ENCODE results near the gene LRRIQ1.
"Not testable (repeated sequence)": the region's sequence is repeated elsewhere in the genome, so short reads cannot be mapped to it uniquely, and the experiment has no call there.

LRRIQ1 gene

DNA sequence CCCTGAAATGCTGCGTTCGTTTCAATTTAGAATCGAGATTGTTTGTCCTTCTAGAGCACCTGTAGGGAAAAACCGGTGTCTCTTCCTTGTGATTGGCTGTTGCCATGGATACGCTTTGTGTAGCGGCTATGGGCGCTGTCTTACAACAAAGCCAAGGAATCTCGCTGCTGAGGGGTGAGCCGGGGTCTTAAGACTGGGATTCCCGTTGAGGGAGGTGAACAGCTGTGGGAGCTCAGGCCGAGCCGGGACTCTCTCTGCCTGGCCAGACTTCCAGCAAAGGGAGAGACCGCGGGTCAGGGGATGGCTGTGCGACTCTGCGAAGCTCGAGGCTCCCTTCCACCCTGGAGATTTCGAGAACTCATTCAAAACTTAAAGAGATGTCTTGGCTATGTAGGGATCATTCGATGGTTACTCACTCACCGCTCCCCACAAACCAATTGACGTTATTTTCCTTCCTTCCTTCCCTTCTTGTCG, at the start of gene LRRIQ1, which contains the start of gene TSPAN19:
TSS of gene LRRIQ1 (plus strand) at position 118 of the 474 bp plus-strand sequence. CDS start 1,826 bp downstream, outside the sequence.
TSS of gene TSPAN19 (minus strand) at position 44 of the 474 bp plus-strand sequence. CDS start 6,331 bp downstream, outside the sequence.
- DNase-seq (ENCODE audit: insufficient read length, low spot score) (peak; percentile 48), FAIRE-seq (no peak)

DNA sequence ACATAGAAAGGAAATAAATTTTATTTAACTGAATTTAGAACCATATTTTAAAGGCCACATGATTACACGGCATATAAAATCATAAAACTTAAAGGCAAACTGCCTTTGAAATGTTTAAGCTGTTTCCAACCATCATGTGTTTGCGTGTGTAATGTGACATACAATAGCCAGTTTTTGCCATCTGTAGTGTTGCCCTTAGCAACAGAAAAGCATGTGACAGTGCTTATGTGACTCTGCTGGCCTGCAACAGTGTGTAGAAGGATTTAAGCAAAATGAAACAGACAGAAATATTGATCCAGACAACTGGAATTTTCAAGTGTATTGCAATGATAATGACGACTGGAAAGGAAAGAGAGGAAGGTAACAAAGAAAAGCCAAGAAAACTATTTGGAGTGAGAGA, 49.6 kb upstream of the LRRIQ1 start:
- DNase-seq (ENCODE audit: insufficient read length, low spot score): no peak
- no peak for FAIRE-seq

- no peak for DNase-seq (ENCODE audit: insufficient read length, low spot score)
- FAIRE-seq: no peak
Measured at GRCh38 chr12:84994426-84994825, 41.7 kb upstream of the LRRIQ1 start.

DNA sequence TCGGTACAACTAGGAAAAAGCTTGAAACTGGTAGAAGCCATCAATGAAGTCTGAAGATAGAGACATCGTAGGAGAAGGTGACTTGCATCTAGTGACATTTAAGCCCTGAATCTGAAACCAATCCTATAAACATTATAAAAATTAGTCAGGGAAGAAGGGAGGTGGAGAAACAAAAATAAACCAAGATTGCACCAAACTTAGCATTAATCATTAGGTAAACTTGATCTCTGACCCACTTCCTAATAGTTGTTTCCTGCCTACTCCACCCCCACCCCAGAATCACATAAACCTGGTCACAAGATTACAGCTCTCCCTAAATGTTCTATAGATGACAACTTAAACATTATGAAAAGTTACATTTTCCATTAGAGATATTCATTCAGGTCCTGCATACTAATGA, 40.5 kb upstream of the LRRIQ1 start:
- FAIRE-seq (no peak), DNase-seq (ENCODE audit: insufficient read length, low spot score) (no peak)

DNA sequence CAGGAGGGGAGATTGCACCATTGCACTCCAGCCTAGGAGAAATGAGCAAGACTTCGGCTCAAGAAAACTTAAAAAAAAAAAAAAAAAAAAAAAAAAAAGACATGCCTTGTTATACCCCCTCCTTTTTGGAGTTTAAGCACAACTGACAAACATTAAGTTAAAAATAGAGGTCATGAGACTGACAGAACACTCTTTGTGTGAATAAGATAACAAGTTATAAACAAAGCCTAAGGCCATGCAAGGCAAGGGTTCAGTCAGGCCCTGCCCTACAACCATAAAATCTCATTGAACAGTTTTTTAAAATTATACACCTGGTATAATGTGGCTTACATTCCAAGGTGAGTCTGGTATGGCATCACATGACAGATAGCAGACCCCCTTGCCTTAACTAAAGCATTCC, 39.4 kb upstream of the LRRIQ1 start:
- DNase-seq (ENCODE audit: insufficient read length, low spot score): no peak
- FAIRE-seq: no peak

DNA sequence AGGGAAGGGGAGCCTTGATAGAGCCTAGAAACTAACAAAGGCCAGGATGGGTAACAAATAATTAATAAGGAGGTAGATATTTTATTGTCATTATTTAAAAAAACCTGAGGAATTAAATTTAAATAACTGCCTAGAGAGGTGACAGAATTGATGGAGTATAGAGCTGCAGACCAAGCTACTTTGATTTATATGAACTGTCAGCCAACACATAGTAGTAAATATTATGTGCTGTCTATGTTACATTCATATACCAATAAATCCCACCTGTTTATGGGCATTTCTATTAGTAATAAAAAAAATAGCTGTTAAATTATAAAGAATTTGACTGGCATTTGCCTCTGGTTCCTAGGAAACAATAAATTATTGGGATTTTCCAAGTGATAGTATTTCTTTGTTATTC, 37.8 kb upstream of the LRRIQ1 start:
- no peak for DNase-seq (ENCODE audit: insufficient read length, low spot score)
- no peak for FAIRE-seq

- FAIRE-seq (no peak), DNase-seq (ENCODE audit: insufficient read length, low spot score) (no peak)
Measured at GRCh38 chr12:85000729-85001128, 35.4 kb upstream of the LRRIQ1 start.

DNA sequence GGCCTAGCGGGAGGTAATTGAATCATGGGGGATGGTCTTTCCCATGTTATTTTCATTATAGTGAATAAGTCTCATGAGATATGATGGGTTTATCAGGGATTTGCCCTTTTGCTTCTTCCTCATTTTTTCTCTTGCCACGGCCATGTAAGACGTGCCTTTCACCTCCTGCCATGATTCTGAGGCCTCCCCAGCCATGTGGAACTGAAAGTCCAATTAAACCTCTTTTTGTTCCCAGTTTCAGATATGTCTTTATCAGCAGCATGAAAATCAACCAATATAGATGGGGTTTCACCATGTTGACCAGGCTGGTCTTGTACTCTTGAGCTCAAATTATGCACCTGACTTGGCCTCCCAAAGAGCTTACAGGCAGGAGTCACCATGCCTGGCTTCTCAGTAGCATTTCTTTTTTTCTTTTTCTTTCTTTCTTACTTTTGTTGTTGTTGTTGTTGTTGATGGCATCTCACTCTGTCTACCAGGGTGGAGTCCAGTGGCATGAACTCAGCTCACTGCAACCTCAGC, 33.3 kb upstream of the LRRIQ1 start:
- FAIRE-seq (no peak), DNase-seq (ENCODE audit: insufficient read length, low spot score) (no peak)

GRCh38 chr12:85004204-85004603, 31.9 kb upstream of the LRRIQ1 start:
- FAIRE-seq (no peak), DNase-seq (ENCODE audit: insufficient read length, low spot score) (no peak)

- not testable (repeated sequence) for DNase-seq (ENCODE audit: insufficient read length, low spot score); FAIRE-seq
Measured at GRCh38 chr12:85005047-85005446, 31.1 kb upstream of the LRRIQ1 start.

DNA sequence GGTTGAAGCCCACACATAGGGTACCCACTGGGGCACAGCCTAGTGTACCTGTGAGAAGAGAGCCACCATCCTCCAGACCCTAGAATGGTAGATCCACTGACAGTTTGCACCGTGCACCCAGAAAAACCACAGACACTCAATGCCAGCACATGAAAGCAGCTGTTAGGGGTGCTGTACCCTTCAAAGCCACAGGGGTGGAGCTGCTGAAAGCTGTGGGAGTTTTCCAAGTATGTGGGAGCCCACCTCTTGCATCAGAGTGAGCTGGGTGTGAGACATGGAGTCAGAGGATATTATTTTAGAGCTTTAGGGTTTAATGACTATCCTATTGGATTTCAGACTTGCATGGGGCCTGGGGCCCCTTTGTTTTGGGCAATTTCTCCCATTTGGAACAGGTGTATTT, 30.5 kb upstream of the LRRIQ1 start:
- FAIRE-seq (no peak), DNase-seq (ENCODE audit: insufficient read length, low spot score) (no peak)

GRCh38 chr12:85006206-85006605, 29.9 kb upstream of the LRRIQ1 start:
- no peak for FAIRE-seq
- no peak for DNase-seq (ENCODE audit: insufficient read length, low spot score)

GRCh38 chr12:85007836-85008235, 28.3 kb upstream of the LRRIQ1 start:
- DNase-seq (ENCODE audit: insufficient read length, low spot score) (no peak), FAIRE-seq (no peak)

- no peak for DNase-seq (ENCODE audit: insufficient read length, low spot score)
- no peak for FAIRE-seq
Measured at GRCh38 chr12:85016413-85016812, 19.7 kb upstream of the LRRIQ1 start.

DNA sequence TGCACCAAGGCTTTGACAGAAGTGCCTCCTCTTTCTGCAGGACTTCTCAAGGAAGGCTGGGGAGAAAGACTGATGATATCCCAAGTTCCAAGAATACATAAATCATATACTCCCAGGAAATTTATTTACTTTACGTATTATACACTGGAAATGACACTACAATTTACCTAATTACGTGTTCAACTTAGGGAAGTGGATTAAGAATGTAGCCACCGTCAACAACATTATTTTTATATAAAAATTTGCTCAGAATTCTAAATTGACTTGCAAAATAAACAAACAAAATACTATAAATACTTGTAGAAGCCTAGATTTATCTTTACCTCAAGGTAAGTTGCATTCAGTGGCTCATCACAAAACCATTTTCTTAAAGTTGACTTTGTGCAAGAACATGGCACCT, 19.0 kb upstream of the LRRIQ1 start:
- DNase-seq (ENCODE audit: insufficient read length, low spot score) (no peak), FAIRE-seq (no peak)

DNA sequence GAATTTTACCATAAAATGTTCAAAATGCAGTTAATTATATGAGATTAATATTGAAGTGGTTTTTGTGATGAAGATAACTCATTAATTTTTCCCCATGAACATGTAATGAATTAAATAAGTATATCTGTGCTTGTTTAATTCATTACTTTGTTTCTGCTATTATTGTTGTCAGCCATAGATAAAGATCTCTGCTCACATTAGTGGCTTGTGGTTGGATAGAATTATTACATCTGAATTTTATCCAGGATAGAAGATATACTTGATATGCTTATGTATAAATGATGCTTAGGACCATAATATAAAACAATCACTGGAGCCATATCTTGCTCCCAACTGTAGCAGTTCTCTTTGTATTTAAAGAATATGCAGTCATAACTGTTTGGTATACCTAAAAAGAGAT, 18.5 kb upstream of the LRRIQ1 start:
- DNase-seq (ENCODE audit: insufficient read length, low spot score): no peak
- no peak for FAIRE-seq

DNA sequence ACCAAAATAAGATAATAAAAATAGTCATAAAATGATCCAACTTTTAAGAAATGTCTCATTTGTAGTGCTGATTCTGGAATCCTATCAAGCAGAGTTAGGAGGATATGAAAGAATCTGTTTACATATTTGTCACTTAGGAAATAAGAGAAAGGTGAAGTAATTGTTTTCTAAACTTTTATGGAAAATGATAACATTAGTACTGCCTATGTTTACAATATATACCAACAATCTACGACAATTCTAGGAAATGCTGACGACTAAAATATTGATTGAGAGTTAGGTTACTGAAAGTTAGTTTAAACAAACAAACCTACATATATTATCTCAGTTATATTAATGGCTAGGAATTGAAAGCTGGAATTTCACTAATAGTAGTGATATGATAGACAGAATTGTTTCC, 18.1 kb upstream of the LRRIQ1 start:
- DNase-seq (ENCODE audit: insufficient read length, low spot score): no peak
- no peak for FAIRE-seq

- DNase-seq (ENCODE audit: insufficient read length, low spot score): peak; percentile 3
- FAIRE-seq: no peak
Measured at GRCh38 chr12:85029456-85029855, 6.7 kb upstream of the LRRIQ1 start.

DNA sequence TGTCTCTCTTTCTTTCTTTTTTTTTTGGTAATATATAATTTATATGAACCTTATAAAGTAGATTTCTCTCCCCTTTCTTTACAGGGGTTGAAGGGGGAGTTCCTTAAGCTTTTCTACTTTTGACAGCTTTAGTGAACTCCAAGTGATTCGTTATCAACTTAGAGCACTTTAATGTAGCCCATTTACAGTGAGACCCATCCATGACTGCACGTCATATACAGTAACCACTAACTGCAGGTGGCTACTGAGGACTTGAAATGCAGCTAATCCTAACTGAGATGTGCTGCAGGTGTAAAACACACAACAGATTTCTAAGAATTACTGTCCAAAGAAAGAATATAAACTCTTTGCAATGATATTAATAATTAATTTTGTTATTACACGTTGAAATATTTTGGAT, 582 bp downstream of the LRRIQ1 start:
- DNase-seq (ENCODE audit: insufficient read length, low spot score) (no peak), FAIRE-seq (no peak)

DNA sequence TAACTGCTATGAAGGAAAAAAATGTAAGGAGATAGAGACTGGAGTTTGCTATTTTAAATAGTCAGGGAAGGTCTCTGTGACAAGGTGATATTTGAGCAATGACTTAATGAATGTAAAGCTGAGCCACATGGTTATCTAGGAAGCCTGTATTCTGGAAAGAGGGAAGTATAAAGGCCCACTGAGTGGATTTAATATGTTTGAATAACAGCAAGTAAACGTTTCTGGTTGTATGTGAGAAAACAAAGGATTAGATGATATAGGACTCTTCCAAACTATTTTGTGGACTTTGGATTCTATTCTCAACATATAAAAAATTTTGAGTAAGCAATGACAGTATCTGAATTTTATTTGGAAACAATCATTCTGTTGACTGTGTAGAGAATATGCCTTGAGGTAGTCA, 5.2 kb downstream of the LRRIQ1 start:
- DNase-seq (ENCODE audit: insufficient read length, low spot score): no peak
- FAIRE-seq: no peak

DNA sequence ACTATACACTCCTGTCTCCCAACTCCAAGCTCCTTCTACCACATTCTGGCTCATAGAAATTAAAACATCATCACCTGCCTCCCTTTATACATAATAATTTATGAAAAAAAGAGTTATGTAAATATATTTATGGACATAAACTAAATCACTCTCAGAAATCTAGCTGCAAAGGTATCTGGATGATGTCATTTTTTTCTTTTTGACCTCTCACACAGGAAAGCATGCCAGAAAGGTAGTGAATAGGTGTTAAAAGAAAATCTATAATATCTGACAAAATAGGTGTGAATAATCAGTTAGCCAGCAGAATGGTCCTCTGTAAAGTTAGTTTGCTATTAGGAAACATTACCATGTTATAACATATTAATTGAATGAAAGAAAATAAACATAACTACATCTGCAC, 7.7 kb downstream of the LRRIQ1 start:
- DNase-seq (ENCODE audit: insufficient read length, low spot score) (no peak), FAIRE-seq (no peak)

DNA sequence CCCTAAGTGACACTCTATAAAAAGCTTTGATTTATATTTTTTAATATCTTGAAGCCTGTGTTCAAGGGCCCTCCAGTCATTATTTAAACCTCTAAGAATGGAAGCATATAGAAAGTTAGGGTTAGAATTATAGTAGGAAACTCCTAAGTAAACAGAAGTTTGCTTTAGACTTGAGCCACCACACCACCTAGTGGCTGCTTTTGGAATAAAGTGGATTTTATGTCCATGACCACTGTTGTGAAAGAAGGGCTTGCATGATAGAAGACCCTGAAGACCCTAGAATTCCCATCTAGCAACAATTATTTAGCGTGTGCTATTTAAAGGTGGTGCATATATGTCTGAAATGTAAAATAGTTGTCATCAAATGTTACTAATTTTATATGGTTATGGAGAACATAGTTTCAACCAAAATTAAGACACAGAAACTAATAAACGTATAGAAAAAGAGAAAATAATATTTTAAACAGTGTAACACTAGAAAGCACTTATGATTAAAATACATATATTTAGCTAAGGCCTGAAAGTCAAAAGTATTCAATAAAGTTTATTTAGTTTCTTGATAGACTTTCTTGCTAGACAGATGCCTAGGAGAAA, 21.3 kb downstream of the LRRIQ1 start:
- DNase-seq (ENCODE audit: insufficient read length, low spot score): no peak
- FAIRE-seq: no peak

GRCh38 chr12:85058339-85058738, 22.2 kb downstream of the LRRIQ1 start:
- no peak for DNase-seq (ENCODE audit: insufficient read length, low spot score)
- FAIRE-seq: no peak

Data from HTR-8/SVneo (cell line).